Activated T-cell treated with anti-CD3 and anti-CD28 coated beads for 24 hours (primary cell): ENCODE measurements around the gene INCA1.
A peak's percentile ranks its signal among the peaks of the same experiment; 100 is the strongest.
"Not testable (repeated sequence)": the region's sequence is repeated elsewhere in the genome, so short reads cannot be mapped to it uniquely, and the experiment has no call there.

Experiments used
- DNase-seq: peaks from one replicate; pipeline ENCODE4 v3.0.0-alpha.2; 2020; ENCODE audit warnings: low read depth

INCA1 gene

GRCh38 chr17:4997302-4998026 lies at the start of gene INCA1, which contains the start of gene KIF1C:
INCA1 (minus strand) TSS chr17:4997522; CDS start chr17:4994437, 3,085 bp downstream.
KIF1C (plus strand) TSS chr17:4997950; CDS start chr17:5000247, 2,297 bp downstream.
- peak; percentile 81 for DNase-seq

- DNase-seq: no peak
Measured at GRCh38 chr17:5045496-5045895, 48.2 kb upstream of the INCA1 start.

GRCh38 chr17:5044630-5045029 lies 47.3 kb upstream of the INCA1 start:
- no peak for DNase-seq

GRCh38 chr17:5043524-5043923 lies 46.2 kb upstream of the INCA1 start:
- no peak for DNase-seq

- no peak for DNase-seq
Measured at GRCh38 chr17:5042157-5043022, 45.1 kb upstream of the INCA1 start.

- no peak for DNase-seq
Measured at GRCh38 chr17:5035315-5035714, 38.0 kb upstream of the INCA1 start, which contains the start of gene SLC52A1. SLC52A1 (minus strand) TSS chr17:5035426; CDS start chr17:5034606, 820 bp downstream.

- no peak for DNase-seq
Measured at GRCh38 chr17:5034651-5035050, 37.3 kb upstream of the INCA1 start.

GRCh38 chr17:5034063-5034462 lies 36.7 kb upstream of the INCA1 start:
- no peak for DNase-seq

- no peak for DNase-seq
Measured at GRCh38 chr17:5033352-5034015, 36.2 kb upstream of the INCA1 start.

- no peak for DNase-seq
Measured at GRCh38 chr17:5032865-5033264, 35.5 kb upstream of the INCA1 start.

GRCh38 chr17:5031365-5032082 lies 34.2 kb upstream of the INCA1 start:
- peak; percentile 78 for DNase-seq

GRCh38 chr17:5030168-5030567 lies 32.8 kb upstream of the INCA1 start:
- DNase-seq: not testable (repeated sequence)

GRCh38 chr17:5027916-5028315 lies 30.6 kb upstream of the INCA1 start:
- no peak for DNase-seq

GRCh38 chr17:5027299-5027698 lies 30.0 kb upstream of the INCA1 start:
- no peak for DNase-seq

GRCh38 chr17:5024604-5025003 lies 27.3 kb upstream of the INCA1 start:
- DNase-seq: no peak

- DNase-seq: no peak
Measured at GRCh38 chr17:5023588-5024147, 26.3 kb upstream of the INCA1 start.

GRCh38 chr17:5022171-5022711 lies 24.9 kb upstream of the INCA1 start:
- DNase-seq: no peak

GRCh38 chr17:5020502-5021023 lies 23.2 kb upstream of the INCA1 start:
- DNase-seq: no peak

- DNase-seq: peak; percentile 32
Measured at GRCh38 chr17:5019475-5019956, 22.2 kb upstream of the INCA1 start.

- no peak for DNase-seq
Measured at GRCh38 chr17:5014357-5014756, 17.0 kb upstream of the INCA1 start.

- DNase-seq: no peak
Measured at GRCh38 chr17:5011928-5012327, 14.6 kb upstream of the INCA1 start.
